GM19351 (cell line): ENCODE data around the gene FMNL2.
A peak's percentile ranks its signal among the peaks of the same experiment; 100 is the strongest.

Experiments used
- ATAC-seq: cut with Tn5 transposase; IDR thresholded peaks from one replicate; pipeline ENCODE4 v1.9.1; 2021; ENCODE audit warnings: mild to moderate bottlenecking, moderate library complexity; ENCODE audit not compliant: unreplicated experiment

Gene FMNL2

DNA sequence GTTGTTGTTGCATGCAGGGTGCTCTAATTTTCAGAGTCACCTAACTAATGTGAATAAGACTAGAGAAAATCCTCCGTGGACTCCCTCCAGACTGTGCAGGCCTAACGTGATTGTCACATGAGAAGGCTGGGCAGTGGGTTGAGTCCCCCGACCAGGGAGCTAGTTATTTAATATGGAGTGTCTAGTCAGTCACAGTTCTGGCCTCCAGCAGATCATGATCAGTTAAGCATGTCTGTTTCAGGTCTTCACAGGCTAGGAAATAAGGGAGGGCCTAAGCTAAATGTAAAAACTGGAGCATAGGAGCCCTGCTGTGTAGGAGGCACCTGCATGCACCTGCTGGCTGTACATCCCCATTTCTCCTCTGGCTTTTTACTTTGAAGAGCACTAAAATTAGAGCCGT, 295.5 kb downstream of the FMNL2 start:
- no peak for ATAC-seq

- ATAC-seq: no peak
These were observed 297.8 kb downstream of the FMNL2 start for GRCh38 chr2:152632736-152633135.

GRCh38 chr2:152635635-152636298, 300.8 kb downstream of the FMNL2 start:
- peak; percentile 77 for ATAC-seq

- ATAC-seq: no peak
These were observed 302.3 kb downstream of the FMNL2 start for GRCh38 chr2:152637251-152637650.

GRCh38 chr2:152638056-152638455, 303.1 kb downstream of the FMNL2 start:
- ATAC-seq: no peak

- ATAC-seq: no peak
These were observed 303.6 kb downstream of the FMNL2 start for GRCh38 chr2:152638590-152638989.

DNA sequence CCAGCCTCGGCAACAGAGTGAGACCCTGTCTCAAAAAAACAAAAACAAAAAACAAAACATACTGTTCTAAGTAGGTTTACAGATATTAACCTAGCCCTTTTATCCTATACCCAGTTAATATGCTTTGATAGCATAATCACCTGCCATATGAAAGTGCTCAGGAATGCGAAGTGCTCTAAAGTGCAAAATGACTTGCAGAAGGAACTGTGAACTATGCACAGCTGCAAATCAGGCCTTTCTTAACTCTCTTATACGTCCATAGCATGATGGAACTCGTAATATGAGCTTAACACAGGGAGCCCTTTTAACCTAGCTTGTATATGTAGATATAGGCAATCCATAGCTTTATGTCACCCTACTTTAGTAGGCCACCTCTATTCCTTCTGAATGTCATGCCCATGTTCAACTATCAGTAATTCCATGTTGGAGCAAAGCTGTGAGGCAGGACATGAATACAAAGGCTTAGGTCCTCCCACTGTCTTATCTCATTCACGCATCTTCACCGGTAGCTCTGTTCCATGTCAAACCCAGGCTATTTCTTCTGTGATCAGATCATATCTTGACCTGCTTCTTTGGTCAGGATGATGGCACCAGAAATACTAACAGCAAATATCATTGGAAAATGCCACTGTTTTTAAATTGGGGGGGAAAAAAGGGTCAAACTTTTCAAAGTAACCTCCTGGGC, 309.4 kb downstream of the FMNL2 start:
- ATAC-seq: no peak

DNA sequence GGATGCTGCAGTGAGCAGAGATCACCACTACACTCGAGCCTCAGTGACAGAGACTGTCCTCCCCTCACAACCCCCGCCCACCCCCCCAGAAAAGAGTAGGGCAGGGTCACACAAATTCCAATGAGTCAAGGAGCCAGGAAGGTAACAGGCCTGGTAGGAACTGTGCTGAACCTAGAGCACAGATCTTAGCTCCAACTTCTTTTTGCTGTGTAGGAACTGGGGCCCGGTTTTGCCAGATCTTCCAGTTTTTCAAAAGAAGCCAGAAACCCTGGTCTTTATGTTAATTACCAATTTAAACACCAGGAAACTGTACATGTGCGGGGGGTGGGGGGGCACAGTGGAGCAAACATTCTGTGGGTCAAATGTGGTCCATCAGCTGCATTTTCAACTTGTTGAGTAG, 311.3 kb downstream of the FMNL2 start:
- ATAC-seq: no peak

DNA sequence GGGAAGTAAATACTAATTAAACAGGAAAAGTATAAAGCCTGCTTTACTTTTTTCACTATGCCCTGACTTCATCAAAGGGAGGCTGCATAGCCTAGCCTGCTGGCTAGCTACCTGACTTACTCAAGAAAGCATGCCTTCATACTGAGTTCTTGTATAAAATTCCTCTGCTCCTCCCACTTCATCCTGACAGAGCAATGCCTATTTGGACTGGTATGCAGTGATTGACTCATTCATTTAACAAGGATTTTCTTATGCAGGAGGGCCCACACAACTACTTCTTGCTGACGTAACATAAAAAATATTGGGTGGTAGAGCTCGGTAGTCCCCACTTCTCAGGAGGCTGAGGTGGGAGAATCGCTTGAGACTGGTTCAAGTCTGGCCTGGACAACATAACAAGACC, 311.8 kb downstream of the FMNL2 start:
- ATAC-seq: no peak

GRCh38 chr2:152647552-152647951, 312.6 kb downstream of the FMNL2 start:
- no peak for ATAC-seq

DNA sequence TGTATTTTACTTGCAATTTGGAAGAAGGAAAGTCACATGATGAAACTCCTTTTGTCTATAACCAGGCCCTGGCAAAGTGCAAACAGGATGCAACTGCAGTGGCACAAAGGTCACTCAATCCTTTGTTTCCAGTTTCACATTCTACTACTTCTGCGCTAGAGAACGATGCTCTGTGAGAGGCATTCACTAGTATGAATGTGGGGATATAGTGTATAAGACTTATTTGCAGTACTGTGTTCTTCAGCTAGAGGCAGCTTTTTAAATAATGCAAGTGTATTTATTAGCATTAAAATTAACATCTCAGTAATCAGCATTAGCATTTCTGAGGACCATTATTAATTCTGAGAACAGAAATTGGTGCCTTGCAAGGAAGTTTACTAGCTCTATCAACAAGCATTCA, 313.4 kb downstream of the FMNL2 start:
- no peak for ATAC-seq

GRCh38 chr2:152649997-152650396, 315.0 kb downstream of the FMNL2 start:
- no peak for ATAC-seq

DNA sequence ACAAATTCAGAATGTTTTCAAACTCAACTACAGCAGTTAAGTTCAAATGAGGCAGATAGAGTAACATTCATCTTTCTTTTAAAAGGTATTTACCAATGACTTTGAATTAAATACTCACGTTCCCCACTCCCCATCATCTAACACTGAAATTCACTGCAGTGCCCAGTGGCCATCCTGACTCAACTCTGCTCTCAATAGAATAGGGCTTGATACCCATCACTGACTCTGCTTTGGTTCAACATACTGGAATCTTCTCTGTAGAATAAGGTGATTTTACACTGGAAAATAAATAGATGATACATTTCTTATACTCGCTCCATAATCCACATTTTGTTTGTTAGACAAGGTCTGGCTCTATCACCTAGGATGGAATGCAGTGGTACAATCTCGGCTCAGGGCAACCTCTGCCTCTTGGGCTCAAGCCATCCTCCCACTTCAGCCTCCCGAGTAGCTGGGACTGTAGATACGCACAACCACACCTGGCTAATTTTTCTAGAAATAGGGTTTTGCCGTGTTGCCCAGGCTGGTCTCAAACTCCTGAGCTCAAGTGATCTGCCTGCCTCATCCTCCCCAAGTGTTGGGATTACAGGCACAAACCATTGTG, 315.9 kb downstream of the FMNL2 start:
- no peak for ATAC-seq

- no peak for ATAC-seq
These were observed 316.9 kb downstream of the FMNL2 start for GRCh38 chr2:152651834-152652233.

- ATAC-seq: no peak
These were observed 320.9 kb downstream of the FMNL2 start for GRCh38 chr2:152655880-152656279.

GRCh38 chr2:152657043-152657442, 322.1 kb downstream of the FMNL2 start:
- ATAC-seq: peak; percentile 67

DNA sequence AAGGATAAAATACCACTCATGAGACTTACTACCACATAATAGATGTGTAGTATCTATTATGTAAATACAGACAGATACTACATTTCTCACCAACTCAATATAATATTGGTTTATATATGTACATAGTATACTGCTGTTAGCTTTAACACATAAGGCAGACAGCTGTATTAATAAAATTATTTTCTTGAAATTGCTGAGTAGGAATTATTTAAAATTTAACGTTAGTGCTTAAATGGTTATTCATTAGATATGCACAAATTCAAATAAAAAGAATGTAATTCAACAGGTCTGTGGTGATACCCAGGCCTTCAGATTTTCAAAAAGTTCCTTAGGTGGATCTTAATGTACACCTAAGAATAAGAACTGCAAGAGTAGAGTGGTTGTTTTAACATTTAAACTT, 323.2 kb downstream of the FMNL2 start:
- ATAC-seq: no peak

- no peak for ATAC-seq
These were observed 326.1 kb downstream of the FMNL2 start for GRCh38 chr2:152661076-152661475.

GRCh38 chr2:152664725-152665124, 329.8 kb downstream of the FMNL2 start:
- no peak for ATAC-seq

DNA sequence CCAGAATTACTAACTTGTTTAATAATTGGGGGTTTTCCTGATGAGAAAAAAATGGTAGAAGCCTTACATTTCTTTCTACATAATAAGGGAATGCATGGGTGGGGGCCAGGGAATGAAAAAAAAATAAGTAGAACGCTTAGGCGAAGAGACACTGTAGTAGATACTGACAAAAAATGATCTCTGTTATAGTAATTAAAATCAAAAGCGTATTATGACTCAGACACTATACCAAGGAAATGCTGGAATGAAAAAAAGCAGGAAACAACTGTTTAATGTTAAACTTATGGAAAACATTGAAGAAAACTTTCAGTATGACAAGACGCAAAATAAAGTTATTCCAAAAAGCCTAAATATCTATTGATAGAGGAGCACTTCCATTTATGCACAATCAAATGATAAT, 339.4 kb downstream of the FMNL2 start:
- no peak for ATAC-seq

- no peak for ATAC-seq
These were observed 341.5 kb downstream of the FMNL2 start for GRCh38 chr2:152676461-152676860.

DNA sequence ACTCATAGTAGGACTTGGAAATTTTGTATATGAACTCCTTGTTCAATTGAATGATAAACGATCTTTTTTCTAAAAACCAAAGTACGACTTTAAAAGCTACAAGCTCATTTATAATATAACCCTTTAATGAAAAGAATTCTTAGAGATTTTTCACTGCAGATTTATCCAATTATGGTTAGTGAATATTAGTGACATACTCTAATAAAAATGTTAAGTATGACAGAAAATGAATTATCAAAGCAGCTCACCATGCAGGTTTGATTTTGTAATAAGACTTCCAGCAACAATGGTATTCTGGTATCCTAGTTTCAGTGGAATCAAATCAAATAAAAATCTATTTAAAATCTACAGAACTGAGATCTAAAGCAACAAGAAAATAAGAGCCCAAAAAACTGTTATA, 343.8 kb downstream of the FMNL2 start:
- ATAC-seq: no peak
